HG02970 (cell line): ENCODE measurements around the gene ZPBP.

ENCODE experiments used
- ATAC-seq: cut with Tn5 transposase; IDR thresholded peaks from one replicate; pipeline ENCODE4 v1.9.1; 2021; ENCODE audit warnings: mild to moderate bottlenecking, moderate library complexity, moderate number of reproducible peaks; ENCODE audit not compliant: unreplicated experiment, low FRiP score

Gene ZPBP, protein sequence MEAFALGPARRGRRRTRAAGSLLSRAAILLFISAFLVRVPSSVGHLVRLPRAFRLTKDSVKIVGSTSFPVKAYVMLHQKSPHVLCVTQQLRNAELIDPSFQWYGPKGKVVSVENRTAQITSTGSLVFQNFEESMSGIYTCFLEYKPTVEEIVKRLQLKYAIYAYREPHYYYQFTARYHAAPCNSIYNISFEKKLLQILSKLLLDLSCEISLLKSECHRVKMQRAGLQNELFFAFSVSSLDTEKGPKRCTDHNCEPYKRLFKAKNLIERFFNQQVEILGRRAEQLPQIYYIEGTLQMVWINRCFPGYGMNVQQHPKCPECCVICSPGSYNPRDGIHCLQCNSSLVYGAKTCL

DNA sequence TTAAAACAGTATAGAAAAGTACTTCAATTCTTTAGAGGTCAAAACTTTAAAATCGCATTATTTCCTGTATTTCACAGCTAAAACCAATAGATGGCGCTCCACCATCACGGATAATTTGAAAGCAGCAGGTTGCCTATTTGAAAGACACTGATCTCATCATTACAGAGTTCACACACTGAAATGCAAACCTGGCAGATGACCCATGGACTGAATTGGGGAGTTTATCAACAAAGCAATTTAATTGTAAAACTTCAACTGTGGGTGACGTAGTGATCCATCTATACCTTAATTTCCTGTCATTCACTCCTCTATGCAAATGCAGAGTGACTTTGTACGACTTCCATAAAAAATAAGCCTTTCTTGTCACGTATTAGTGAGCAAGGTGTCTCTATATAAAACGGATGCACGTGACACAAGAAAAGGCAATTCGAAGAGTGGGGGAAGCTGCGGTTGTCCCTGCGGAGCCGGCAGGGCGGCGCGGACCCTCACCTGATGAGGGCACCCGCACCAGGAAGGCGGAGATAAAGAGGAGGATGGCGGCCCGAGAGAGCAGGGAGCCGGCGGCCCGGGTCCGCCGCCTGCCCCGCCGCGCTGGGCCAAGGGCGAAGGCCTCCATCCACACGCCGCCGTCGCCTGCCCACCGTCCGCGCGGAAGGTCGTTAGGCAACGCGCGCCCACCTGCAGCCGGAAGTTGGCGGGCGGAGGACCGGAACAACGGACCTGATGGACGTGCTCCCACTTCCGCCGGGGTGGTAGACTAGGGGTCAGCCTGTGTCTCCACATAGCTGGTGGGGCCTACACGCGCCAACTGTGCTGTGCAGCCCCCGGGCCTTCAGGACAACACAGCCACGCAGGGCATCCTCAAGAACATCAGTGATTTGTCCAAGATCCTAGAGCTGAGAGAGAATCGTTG, at the start of gene ZPBP:
ZPBP (minus strand) TSS at position 668 of the 913 bp plus-strand sequence; CDS start at position 616, 52 bp downstream.
- ATAC-seq: peak; percentile 63

DNA sequence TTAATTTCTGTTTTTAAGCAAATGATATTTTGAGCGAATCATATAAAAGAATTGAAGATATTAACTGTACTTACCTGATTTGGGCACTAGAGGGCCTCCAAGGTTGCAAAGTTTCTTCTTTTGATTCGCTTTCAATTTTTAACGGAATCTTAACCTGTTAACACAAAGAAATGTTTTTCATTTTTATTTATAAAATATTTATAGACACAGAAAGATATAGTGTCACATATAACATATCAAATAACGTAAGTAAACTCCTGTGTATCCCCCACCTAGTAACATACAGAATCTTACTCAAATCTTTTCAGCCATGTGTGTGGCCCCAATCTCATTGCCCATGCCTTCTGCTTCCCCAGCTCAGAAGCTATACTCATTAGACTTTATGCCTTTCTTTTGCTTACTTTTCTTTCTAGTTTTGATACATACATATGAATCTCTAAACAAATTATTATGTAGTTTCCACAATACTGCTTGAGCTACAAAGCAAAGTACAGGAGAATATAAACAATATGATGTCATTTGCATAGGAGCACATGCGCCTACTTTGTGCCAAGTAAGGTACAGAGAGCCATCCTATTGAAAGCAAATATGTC, 49.5 kb upstream of the ZPBP start:
- no peak for ATAC-seq

DNA sequence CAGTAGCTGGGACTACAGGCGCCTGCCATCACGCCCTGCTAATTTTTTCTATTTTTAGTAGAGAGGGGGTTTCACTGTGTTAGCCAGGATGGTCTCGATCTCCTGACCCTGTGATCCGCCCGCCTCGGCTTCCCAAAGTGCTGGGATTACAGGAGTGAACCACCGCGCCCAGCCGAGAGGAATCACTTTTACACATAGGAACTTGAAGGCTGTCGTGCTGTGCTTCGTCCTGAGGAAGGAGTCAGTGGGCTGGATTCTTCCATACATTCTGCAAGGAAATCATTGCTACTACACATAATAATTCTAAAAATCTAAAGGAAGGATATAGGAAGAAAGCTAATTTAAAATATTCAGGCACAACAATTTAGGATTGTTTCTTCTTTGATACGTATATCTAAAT, 48.8 kb upstream of the ZPBP start:
- ATAC-seq: no peak

DNA sequence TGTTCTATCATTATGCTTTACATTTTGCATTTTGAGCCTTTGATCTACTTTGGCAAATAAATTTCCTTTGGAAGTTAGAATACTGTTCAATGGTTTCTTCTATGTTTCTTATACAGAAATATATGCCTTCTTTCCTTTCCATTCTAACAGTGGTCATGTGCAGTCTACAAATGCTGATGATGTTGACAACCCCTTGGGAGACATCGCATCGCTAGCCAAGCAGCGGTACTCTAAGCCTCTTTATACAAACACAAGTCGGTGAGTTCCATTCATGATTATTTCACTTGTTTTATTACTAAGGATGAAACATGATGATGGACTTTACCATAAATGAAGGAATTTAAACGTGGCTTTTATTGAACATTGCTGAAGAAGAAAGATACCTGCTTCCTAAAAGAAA, 48.1 kb upstream of the ZPBP start:
- ATAC-seq: no peak

DNA sequence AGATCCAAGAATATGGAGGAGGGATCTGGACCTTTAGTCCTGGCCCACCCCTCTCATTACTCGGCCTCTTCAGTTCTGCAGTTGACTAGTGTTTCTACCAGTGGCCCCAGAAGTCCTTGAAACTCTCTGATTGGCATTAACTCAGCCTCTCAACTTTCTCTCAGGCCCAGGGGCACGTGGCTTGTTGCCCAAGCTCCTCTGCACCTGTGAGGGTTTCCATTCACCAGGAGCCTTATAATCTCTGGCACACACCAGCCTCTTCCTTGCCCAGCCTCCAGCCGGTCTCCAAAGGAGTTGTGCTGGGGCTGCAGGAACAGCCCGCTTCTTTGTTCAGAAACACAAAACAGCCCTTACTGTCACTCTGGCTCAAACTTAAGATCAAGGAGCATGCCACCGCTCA, 47.6 kb upstream of the ZPBP start:
- ATAC-seq: no peak

DNA sequence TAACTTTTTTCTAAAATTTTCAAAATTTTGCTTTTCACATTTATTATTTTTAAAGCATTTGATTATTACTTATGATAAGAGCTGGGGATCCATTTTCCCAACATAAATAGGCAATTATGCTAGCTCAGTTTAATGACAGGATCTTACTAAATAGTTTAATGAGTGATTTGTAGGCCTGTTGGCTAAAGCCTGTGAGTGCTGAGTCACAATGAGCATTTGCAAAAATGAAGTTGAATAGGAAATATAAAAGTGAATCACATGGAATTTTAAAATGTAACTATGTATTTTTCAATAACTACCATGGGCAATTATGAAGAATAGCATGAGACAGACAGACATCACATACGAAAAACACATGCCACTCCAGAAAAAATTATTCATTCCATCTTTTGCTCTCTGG, 45.1 kb upstream of the ZPBP start:
- ATAC-seq: no peak

DNA sequence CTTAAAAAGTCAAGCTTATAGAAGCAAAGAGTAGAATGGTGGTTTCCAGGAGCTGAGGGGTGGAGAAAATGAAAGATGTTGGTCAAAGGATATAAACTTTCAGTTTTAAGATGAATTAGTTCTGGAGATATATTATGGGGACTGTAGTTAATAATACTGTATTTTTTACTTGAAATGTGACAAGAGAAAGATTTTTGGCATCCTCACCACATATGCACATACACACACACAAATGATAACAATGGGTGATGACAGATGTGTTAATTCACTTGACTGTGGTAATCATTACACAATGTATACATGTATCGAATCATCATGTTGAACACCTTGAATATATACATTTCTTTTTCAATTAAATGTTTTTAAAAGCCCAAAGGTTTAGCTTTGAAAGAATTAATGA, 32.7 kb upstream of the ZPBP start:
- no peak for ATAC-seq

DNA sequence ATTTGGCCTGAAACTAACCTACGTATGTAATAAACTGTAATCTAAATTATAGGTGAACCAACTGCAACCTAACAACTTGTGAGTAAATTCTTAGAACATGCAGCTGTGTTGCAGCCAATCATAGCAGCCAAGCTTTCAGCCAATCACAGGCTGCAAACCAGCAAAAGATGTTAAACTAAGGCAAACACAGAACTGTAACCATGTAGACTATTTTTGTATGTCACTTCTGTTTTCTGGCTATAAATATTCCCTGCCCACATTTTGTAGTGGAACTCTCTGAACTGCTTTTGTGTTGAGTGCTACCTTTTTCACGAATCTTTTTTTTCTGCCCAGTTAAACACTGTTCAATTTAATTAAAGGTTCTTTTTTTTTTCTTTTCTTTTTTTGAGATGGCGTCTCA, 28.2 kb upstream of the ZPBP start:
- no peak for ATAC-seq

DNA sequence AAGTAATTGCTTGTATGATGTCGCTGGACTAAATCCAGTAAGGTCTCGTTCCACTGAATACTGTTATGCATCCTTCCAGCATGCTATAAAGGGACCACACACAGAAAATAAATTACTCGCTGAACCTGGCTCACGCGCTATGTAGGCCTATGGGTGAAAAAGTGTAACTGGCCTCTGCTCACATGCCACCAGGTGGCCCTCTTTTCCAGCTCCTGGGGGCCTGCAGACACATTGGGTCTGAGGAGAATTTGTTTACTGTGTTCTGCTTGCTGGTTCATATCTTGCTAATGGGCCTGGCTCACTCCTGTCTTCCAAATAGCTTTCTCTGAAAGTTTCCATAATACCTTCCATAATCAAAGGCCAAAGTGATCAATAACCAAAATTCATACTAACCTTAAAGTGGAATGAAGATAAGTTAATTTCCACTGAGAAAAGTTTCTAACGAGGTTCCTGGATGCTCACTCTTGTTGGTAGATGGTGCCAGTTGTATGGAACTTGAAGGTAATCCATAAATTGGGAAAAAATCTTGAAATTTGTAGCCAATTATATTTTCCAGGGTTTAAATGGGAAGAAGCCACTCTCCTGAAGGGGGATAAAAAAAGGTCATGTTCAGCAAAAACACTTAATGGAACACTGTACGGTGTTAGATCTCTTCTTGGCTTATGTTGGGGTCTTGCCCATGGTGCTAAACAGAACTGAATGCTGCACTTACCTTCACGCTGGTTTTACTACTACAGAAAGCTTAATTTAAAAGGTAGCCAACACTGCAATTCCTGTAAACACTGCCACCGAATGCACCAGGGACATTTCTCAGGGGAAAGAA, 27.0 kb upstream of the ZPBP start:
- peak; percentile 67 for ATAC-seq

DNA sequence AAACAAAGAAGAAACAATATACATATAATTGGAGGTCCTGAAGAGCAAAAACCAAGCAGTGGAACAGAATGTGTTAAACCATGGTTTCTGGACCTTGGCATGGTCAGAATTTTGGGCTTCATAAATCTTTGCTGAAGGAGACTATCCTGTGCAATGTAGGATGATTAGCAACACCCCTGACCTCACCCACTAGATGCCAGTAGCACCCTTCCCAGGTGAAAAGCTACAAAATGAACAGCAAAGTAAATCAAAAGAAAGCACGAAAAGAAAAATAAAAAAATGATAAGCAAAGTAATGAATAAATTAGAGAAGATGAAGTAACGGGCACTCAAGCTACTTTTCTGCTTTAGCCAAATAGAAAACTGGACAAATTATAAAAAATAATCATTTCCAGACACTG, 19.2 kb upstream of the ZPBP start:
- no peak for ATAC-seq

DNA sequence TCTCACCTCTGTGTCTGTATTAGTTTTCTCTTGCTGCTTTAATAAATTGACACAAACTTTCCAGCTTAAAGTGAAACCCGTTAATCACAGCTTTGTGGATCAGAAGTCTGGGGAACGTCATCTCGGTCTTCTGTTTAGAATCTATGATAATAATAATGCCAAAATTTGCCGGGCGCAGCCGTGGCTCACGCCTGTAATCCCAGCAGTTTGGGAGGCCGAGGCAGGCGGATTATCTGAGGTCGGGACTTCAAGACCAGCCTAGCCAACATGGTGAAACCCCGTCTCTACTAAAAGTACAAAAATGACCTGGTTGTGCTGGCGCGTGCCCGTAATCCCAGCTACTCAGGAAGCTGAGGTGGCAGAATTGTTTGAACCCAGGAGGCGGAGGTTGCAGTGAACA, 8.8 kb upstream of the ZPBP start:
- ATAC-seq: no peak

DNA sequence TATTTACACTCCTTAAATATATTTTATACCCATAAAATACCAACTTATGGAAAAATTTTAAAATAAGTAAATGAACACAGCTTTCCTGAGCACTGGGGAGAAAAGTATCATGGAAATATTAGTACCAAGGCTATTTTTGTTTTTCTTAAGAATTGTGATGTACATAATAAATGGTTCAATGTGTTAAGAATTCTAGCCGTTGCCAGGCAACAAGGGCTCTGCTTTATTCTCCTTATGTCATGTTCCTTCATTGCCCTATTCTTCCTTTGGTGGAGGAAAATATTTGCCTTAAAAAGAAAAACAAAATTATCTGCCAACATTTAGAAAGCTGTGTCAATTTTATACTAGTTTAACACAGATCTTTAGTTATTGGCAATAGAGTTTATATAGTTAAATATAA, 2.6 kb upstream of the ZPBP start:
- no peak for ATAC-seq

DNA sequence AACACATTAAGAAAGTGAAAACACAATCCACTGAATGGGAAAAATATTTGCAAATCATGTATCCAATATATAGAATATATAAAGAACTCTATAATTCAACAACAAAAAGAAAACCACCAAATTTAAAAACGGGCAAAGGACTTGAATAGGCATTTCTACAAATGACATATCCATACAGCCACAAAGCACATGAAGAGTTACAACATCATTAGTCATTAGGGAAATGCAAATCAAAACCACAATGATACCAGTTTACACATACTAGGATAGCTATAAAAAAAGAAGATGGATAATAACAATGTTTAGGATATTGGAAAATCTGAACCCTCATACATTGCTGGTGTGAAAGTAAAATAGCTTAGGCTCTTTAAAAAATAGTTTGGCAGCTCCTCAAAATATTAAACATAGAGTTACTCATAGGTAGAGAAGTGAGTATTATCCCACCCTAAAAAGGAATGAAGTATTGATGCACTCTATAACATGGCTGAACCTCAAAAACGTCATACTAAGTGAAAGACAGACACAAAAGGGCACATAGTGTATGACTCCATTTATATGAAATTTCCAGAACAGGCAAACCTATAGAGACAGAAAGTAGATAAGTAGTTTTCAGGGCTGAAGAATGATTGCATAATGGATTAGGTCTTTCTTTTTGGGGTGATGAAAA, 4.5 kb downstream of the ZPBP start:
- ATAC-seq: no peak

DNA sequence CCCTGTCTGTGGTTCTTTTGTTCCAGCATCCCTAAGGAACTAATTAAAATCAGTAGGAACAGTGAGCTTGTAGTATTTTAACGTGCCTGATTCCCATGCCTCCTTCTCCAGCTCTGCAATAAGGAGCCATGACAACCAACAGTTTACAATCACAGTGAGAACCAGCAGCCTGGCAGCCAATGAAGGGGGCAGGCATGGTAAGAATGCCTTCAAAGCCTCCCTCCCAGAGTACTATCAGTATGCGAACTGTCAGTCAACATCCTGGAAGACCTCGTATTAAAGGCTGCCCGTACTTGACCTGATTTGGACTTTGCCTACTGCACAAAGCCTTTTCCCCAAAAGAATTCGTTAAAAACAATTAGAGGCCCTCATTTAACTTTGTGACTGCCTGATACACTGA, 7.7 kb downstream of the ZPBP start:
- ATAC-seq: no peak

DNA sequence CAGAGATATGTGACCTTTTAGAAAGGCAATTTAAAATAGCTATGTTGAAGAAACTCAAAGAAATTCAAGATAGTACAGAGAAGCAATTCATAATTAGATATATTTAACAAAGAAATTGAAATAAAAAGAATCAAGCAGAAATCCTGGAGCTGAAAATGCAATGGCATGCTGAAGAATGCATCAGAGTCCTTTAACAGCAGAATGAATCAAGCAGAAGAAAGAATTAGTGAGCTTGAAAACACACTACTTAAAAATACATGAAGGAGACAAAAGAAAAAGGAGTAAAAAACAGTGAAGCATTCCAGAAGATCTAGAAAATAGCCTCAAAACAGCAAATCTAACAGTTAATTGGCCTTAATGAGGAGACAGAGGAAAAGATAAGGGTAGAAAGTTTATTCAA, 20.0 kb downstream of the ZPBP start:
- no peak for ATAC-seq

DNA sequence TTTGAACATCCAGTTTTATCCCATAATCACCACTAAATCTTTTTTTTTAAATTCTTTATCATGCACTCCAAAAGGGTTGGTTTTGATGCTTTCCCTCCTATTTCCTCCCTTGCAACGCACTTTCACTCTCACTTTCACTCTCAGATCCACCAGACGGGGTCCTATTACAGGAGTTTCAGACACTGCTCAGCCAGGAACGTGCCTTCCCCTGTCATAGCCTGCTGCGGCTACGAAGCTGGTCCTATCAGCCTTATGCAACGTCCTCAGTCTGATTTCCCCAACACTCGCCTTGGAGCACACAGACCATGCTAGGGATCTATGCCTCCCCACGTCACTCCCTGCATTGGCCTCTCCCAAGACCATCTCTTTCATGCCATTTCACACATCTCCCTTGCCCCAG, 23.4 kb downstream of the ZPBP start:
- ATAC-seq: peak; percentile 46

DNA sequence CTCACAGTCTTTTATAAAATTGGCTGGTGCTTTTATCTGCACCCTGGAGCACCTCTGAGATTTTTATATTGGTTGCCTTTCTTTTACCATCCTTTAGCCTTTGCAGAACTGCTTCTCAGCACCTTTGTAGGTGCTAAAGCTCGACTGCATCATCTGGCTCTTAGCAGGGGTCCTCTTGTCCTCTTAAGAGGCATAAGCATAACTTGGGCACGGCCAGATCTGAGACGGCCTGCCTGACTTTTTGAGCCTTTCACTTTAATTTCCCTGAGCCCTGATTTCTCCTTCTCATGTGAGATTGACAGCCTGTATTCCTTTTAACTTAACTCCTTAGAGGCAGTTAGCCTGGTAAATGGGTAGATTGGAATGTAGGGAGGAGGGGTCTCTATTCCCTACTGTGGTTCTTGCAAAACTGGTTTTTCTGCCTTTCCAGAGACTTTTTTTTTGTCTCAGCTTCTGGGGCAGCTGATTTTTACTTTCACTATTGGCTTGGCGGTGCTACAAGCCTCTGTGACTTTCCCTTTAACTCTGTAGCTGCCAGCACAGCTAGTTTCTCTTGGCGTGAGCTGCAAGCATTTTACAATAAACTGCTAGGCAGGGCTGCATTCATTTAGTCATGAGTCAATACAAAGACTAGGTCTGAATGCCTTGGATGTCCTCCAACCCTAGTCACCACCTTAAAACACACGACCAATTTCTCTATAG, 24.0 kb downstream of the ZPBP start:
- peak; percentile 67 for ATAC-seq

DNA sequence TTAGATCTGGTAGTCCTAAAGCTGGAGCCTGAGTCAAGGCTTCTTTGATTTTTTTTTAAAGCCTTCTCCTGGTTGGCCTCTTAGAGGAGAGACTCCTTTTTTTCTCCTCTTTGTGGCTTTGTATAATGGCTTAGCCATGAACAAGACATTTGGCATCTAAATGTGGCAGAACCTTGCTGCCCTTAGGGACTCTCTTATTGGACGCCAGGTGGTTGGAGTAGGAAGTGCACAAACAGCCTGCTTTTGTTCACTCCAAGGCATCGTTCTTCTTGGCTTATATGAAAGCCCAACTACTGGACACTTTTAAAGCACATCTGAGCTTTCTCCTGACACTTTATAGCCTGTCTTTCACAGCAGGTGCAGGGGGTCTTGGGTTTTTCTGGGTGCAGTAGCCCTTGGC, 25.0 kb downstream of the ZPBP start:
- no peak for ATAC-seq

DNA sequence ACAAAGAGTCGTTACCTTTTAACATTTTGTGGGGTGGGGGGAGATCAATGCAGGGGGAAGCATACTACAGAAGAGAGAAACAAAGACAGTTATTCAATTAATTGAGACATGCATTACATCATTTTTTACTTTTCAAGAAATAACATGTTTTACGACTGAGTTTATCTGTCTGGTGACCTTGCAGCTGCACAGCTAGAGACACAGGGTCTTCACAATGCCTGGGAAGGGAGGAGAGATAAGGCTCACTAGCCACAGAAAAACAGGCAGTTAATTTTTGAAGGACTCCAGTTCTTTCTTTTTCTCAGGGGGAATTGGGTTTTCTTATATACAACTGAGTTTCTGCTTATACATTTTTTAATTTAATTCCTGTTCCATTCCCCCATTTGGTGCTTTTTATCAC, 30.1 kb downstream of the ZPBP start:
- no peak for ATAC-seq
